COR-L47 (cell line): ENCODE measurements around the gene GDPD2.

ENCODE experiments used
- DNase-seq: peaks from one replicate; lab custom pipeline; 2025; lab: John Stamatoyannopoulos, UW

GDPD2 gene

GRCh38 chrX:70437921-70438665 lies 15.0 kb downstream of the GDPD2 start:
- DNase-seq: no peak

GRCh38 chrX:70439016-70439415 lies 15.9 kb downstream of the GDPD2 start:
- DNase-seq: no peak

- no peak for DNase-seq
Measured at GRCh38 chrX:70442224-70442623, 19.1 kb downstream of the GDPD2 start.

- no peak for DNase-seq
Measured at GRCh38 chrX:70444326-70444945, 21.3 kb downstream of the GDPD2 start, which contains the start of gene DLG3. TSS of gene DLG3 (plus strand) at chrX:70444835. CDS start at chrX:70445202, 367 bp downstream.

- DNase-seq: no peak
Measured at GRCh38 chrX:70444946-70445656, 22.0 kb downstream of the GDPD2 start.

GRCh38 chrX:70445951-70446350 lies 22.8 kb downstream of the GDPD2 start:
- DNase-seq: no peak

- no peak for DNase-seq
Measured at GRCh38 chrX:70446380-70447350, 23.6 kb downstream of the GDPD2 start.

- no peak for DNase-seq
Measured at GRCh38 chrX:70449457-70449966, 26.4 kb downstream of the GDPD2 start.

GRCh38 chrX:70452143-70452733 lies 29.1 kb downstream of the GDPD2 start:
- DNase-seq: no peak

GRCh38 chrX:70453024-70453618 lies 30.0 kb downstream of the GDPD2 start:
- no peak for DNase-seq

- DNase-seq: peak; percentile 88
Measured at GRCh38 chrX:70454441-70455365, 31.6 kb downstream of the GDPD2 start.

GRCh38 chrX:70455366-70456202 lies 32.5 kb downstream of the GDPD2 start:
- no peak for DNase-seq

- DNase-seq: no peak
Measured at GRCh38 chrX:70456256-70456655, 33.1 kb downstream of the GDPD2 start.

- DNase-seq: no peak
Measured at GRCh38 chrX:70461026-70461425, 37.9 kb downstream of the GDPD2 start.

GRCh38 chrX:70464051-70464450 lies 40.9 kb downstream of the GDPD2 start:
- DNase-seq: no peak

- no peak for DNase-seq
Measured at GRCh38 chrX:70466968-70467367, 43.9 kb downstream of the GDPD2 start.

GRCh38 chrX:70468709-70469108 lies 45.6 kb downstream of the GDPD2 start:
- no peak for DNase-seq

GRCh38 chrX:70470850-70471289 lies 47.8 kb downstream of the GDPD2 start:
- no peak for DNase-seq
